GM04503 (cell line): ENCODE measurements around the gene PTGER1.
"Not testable (repeated sequence)": the region's sequence is repeated elsewhere in the genome, so short reads cannot be mapped to it uniquely, and the experiment has no call there.

Source experiments
- DNase-seq: peaks from one replicate; pipeline ENCODE4 v3.0.0-alpha.2; 2012; ENCODE audit warnings: low read depth

The PTGER1 gene

DNA sequence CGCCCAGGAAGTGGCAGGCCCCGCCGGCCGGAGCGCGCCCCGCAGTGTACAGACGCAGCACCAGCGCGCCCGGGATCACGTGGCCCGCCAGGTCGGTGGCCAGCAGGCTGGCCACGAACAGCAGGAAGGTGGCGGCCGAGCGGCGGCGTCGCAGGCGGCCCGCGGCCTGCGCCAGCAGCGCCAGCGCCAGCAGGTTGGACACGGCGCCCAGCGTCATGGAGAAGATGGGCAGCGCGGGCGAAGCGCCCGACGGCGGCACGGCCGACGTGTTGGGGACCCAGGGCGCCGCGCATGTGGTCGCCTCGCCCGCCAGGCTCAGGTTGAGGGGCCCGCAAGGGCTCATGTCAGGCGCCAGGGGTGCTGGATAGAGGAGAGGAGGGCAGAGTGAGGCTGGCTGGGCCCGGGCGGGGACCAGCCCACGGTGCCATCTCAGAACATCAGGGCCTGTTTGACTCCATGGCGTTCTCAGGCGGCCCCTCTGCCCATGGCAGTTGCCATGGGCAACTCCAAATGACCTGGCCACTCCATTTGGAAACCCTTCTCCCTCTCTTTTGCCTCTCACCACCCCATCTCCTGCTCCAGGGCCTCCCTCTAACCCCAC is 1.1 kb downstream of the PTGER1 start:
- no peak for DNase-seq

DNA sequence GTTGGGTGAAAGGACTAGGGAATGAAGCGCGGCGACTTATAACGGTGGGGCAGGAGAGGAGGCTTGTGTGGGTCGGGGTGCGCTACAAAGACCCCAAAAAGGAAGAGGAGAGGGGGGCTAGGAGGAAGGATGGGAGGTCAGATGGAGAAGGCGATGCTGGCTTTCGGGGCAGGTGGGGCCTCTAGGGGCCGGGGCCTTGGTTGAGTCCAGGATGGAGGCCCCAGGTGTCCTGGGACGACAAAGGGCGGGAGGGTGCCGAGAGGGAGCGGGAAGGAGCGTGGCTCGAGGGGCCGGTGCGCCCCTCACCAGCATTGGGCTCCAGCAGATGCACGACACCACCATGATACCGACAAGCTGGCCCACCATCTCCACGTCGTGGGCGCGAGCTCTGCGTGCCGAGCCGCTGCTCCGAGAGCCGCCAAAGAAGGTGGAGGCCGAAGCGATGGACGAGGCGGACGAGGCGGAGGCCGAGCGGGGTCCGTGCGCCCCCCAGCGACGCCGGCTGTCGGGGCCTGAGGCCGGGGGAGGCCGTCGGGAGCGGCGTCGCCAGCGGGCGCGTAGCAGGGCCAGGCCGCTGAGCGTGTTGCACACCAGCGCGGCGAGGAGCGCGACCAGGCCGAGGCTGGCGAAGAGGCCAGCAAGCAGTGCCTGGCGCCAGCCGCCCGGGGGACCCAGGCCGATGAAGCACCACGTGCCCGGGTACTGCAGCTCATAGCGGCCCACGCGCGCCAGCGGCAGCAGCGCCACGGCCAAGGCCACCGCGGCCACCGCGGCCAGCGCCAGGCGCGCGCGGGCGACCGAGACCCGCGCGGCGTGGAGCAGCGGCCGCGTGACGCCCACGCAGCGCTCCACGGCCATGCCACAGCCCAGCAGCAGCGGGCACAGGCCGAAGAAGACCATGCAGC is 1.8 kb downstream of the PTGER1 start:
- no peak for DNase-seq

DNA sequence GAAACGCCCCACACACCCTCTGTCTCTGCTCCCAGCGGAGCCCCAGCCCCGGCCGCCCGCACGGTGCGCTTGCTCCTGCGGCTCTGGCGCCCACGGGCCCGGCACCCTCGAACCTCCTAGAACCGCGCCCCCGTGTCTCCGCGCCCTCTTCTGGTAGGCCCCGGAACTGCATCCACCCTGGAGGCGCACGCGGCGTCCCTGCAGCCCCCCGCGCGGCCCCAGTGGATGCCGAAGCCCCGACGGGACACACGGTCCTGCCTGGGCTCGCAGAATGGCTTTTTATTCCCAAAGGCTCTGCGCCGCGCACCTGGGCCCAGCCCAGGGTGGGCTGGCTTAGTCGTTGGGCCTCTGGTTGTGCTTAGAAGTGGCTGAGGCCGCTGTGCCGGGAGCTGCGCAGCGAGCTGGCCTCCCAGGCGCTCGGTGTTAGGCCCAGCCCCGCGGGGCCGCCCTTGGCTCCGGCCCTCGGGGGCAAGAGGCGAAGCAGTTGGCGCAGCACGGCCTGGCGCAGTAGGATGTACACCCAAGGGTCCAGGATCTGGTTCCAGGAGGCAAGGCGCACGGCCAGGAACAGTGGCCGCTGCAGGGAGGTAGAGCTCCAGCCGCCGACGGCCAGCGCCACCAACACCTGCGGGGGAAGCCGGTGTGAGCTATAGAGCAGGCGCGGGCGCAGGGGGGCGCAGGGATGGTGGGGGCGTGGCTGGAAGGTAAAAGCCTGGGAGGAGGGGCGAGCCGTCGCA is 2.8 kb downstream of the PTGER1 start:
- DNase-seq = no peak

DNA sequence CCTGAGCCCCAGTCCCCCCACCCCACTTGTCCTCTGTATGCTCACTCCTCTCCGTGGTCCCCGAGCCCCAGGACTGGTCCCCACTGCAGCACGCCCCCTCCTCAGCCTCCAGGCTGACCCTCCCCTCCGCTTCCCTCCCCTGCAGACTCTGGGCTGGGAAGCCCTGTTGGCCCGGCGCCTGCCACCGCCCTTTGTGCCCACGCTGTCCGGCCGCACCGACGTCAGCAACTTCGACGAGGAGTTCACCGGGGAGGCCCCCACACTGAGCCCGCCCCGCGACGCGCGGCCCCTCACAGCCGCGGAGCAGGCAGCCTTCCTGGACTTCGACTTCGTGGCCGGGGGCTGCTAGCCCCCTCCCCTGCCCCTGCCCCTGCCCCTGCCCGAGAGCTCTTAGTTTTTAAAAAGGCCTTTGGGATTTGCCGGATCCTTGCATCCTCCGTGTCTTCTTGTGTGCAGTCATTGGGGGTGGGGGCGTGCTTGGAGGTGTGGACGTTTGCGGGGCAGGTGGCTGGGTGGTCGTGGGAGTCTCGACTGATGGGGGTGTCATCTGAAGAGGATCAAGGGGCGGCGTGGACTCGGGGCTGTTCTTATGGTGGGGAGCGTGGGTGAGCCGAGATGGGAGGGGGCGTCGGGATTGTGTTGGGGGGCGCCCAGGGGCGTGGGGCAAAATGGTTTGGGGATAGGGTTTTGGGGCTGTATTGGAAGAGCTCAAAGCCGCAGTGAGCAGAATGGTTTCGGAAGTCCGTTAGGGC is 3.5 kb downstream of the PTGER1 start:
- DNase-seq = no peak

DNA sequence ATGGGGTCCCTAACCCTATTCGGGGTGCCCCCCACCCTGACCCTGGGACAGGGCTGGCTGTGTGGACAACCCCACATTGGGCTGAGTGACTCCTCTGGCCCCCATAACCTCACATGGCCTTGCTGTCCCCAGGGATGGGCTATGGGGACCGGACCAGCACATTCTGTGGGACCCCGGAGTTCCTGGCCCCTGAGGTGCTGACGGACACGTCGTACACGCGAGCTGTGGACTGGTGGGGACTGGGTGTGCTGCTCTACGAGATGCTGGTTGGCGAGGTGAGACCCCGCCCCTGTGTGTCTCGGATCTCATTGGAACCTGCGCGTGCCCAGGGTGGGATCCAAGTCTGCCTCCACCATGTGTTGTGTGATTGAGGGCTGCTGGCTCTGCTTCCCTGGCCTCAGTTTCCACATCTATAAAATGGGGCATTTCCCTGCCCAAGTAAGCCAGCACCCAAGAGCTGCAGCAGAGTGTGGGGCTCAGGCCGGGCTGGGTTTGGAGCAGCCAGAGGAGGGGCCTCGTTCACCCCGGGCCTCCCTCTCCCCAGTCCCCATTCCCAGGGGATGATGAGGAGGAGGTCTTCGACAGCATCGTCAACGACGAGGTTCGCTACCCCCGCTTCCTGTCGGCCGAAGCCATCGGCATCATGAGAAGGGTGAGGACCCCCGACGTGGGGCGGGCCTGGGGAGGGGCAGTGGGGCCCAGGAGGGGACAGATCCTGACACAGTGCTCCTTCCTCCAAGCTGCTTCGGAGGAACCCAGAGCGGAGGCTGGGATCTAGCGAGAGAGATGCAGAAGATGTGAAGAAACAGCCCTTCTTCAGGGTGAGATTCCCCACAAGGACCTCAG is 4.9 kb downstream of the PTGER1 start:
- DNase-seq = no peak

DNA sequence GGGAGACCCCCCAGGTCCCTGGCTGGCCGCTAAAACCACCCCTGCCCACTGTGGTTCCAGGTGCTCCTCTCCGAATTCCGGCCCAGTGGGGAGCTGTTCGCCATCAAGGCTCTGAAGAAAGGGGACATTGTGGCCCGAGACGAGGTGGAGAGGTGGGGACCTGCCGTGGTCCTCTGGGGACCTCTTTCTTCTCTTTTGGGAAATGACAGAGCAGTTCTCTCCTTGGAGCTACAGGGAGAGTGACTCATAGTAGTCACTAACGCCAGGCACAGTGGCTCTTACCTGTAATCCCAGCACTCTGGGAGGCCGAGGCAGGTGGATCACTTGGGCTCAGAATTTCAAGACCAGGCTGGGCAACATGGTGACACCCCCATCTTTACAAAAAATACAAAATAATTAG is 7.3 kb downstream of the PTGER1 start:
- DNase-seq = no peak

DNA sequence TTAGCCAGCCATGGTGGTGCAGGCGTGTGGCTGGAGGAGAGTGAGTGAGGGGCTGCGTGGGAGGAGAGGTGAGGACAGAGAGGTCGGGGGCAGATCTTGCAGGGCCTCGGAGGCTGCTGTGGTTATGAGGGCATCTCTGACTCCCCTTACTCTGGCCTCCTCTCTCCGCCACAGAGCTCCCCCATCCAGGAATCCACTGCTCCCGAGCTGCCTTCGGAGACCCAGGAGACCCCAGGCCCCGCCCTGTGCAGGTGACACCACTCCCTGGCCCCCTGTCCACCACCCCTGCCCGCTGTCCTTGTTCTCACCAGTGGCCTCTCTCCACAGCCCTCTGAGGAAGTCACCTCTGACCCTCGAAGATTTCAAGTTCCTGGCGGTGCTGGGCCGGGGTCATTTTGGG is 7.8 kb downstream of the PTGER1 start:
- DNase-seq = no peak

DNA sequence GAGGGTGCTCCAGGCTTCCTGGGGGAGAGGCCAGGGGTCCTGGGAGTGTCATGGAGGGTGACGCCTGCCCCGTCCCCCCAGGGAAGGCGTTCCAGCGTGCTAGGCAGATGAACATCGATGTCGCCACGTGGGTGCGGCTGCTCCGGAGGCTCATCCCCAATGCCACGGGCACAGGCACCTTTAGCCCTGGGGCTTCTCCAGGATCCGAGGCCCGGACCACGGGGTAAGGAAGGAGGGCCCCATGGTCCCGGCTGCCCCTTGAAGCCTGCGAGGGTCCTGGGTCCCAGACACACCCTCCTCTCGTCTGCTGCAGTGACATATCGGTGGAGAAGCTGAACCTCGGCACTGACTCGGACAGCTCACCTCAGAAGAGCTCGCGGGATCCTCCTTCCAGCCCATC is 11.4 kb downstream of the PTGER1 start:
- no peak for DNase-seq

DNA sequence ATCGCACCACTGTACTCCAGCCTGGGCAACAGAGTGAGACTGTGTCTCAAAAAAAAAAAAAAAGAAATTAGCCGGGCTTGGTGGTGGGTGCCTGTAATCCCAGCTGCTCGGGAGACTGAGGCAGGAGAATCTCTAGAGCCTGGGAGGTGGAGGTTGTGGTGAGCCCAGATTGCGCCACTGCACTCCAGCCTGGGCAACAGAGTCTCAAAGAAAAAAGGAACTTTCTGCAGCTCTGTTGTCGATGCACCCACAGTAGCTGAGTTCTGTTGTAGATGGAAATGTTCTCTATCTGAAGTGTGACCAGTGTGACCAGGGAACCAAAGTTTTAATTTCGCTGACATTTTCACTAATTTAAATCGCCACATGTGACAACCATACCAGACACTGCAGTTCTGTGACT is 12.8 kb downstream of the PTGER1 start:
- not testable (repeated sequence) for DNase-seq

DNA sequence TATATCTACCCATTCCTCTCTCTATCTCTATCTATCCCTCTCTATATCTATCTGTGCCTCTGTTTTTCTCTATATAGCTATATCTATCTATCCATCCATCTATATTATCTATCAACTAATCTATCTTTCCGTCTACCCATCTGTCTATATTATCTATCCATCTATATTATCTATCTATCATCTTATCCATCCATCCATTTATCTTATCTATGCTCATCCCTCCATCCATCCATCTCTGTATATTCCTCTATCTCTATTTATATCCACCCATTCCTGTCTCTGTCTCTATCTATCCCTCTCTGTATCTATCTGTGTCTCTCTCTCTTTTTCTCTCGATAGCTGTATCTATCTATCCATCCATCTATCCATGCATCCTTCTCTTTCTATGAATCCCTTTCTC is 14.2 kb downstream of the PTGER1 start:
- DNase-seq = no peak

DNA sequence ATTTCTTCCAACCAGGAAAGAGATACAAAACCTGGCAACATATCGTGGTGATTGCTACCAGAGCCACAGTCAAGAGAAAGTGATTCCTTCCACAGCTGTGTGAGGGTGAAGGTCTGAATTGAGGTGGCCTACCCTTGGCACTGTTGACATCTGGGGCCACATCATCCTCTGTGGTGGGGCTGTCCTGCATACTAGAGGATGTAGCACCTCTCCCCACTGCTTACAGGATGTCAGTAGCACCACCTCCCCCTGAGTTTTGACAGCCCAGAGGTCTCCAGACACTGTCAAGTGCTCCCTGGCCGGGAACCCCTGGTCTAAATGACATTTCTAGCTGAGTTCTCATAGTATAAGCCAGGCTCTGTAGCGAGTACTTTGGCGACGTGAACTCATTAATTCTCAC is 15.5 kb downstream of the PTGER1 start:
- DNase-seq = no peak

DNA sequence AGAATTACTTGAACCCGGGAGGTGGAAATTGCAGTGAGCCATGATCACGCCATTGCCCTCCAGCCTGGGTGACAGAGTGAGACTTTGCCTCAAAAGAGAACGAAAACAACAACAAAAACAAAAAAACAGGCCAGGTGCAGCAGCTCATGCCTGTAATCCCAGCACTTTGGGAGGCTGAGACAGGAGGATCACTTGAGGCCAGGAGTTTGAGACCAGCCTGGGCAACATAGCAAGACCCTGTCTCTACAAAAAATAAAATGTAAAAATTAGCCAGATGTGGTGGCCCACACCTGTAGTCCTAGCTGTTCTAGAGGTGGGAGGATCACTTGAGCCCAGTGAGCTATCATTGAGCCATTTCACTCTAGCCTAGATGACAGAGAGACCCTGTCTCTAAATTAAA is 22.9 kb downstream of the PTGER1 start:
- DNase-seq = not testable (repeated sequence)

DNA sequence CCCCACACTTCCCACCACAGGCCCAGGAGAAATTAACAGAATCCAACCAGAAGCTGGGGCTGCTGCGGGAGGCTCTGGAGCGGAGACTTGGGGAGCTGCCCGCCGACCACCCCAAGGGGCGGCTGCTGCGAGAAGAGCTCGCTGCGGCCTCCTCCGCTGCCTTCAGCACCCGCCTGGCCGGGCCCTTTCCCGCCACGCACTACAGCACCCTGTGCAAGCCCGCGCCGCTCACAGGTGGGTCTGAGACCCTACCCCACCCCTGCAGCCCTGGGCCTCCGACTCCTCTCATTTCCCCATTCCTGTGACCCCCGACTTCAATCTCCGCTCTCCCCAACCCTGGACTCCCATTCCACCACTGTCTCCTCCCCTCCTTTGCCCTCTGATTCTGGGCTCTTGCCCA is 24.3 kb downstream of the PTGER1 start:
- DNase-seq = no peak

DNA sequence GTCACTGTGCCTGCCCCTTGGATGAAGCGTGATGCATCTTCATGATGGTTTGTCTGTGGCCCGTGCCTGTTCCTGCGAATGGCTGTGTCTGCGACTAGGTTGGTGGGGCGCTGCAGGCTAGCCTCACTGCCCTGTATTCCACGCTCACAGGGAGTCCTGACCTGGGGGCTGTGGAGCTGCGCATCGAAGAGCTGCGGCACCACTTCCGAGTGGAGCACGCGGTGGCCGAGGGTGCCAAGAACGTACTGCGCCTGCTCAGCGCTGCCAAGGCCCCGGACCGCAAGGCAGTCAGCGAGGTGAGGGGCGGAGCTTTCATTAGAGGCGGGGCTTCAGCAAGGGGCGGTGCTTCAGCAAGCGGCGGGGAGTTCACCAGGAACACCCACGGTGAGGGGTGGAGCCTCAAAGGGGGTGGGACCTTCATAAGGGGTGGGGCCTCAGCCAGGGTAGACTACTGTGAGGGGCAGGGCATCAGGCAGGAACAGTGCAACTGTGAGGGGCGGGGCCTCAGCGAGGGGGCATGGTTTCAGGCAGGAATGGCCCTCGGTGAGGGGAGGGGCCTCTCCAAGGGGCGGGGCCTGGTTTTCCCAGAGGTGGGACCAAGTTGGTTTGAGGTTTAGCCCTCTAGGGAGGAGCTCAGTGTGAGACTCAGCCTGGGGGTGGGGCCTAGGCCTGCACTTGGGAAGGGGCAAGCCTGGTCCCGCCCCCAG is 24.8 kb downstream of the PTGER1 start:
- no peak for DNase-seq

DNA sequence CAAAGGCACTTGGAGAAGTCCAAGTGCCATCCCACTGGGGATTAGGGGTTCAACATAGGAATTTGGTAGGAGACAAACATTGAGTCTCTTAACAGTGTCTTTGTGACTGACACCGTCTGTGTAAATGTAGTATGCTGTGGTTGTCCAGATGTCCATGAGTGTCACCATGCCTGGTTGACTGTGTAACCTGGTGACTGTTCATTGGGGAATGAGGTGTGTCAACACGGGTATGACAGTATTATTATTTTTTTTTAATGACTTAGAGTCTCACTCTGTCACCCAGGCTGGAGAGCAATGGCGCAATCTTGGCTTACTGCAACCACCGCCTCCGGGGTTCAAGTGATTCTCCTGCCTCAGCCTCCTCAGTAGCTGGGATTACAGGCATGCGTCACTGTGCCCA is 25.8 kb downstream of the PTGER1 start:
- DNase-seq = no peak

DNA sequence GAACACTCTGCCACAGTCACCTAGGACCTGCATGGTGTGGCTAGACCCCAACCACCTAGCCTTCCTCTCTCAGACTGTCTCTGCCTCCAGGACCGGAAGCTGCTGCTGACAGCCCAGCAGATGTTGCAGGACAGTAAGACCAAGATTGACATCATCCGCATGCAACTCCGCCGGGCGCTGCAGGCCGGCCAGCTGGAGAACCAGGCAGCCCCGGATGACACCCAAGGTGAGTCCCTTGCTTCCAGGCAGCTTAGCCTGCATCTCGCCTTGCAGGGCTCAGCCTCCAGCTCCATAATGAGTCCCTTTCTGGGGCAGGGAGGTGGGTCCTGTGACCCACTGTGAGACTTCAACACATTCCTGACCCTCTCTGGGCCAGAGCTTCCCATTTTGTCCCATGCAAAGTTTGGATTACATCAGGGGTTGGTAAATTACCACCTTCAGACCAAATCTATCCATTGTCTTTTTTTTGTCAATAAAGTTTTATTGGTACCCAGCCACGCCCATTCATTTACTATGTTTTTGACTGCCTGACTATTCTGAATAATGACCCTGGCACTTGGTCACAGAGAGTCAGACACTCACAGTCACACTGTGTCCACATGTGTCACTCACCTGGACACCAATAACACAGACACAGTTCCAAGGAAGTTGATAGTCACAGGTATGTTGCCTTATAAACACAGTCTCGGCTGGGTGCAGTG is 28.7 kb downstream of the PTGER1 start:
- DNase-seq = no peak

DNA sequence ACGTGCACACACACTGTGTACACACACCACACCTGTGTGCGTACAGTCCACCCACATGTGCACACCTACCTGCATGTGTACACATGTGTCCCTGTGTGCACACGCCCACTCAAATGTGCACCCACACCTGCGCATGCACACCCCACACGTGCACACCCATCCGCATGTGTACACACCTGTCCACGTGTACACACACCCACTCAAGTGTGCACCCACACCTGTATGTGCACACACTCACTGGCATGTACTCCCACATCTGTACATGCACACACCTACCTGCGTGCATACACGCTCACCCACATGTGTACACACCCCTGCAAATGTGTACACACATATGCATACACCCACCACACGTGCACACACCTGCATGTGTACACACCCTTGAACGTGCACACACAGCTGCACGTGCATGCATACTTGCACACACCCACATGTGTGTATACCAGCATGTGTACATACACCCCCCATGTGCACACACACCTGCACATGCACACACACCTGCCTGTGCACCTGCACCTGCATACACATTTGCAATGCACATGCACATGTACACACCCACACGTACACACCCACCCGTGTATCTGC is 31.4 kb downstream of the PTGER1 start:
- no peak for DNase-seq

DNA sequence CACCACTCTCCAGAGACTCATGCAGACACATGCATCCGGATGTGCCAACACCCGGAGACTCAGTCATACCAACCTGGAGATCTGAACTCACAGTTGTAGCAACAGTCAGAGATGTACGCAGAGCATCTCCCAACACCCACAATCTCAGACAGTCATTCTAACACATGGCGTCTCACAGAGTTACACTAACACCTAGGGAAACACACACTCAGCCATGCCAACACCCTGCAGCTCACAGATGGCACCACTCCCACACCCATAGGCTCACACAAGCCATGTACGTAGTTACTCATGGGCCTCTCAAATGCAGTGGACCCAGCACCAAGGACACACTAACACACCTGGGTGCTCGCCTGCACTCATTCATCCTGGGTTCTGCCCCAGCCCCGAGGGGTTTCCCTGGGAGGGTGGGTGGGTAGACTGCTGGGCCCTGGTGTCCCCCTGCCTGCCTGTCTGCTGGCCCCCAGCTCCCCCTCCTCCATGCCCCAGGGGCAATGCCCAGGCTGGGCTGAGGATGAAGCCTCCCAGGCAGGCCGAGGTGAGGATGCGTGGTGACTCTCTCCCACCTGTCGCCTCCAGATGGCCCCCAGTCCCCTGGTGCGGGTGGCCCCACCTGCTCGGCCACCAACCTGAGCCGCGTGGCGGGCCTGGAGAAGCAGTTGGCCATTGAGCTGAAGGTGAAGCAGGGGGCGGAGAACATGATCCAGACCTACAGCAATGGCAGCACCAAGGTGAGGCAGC is 32.1 kb downstream of the PTGER1 start:
- no peak for DNase-seq
